ENCODE results near the gene ATAD1.

DNA sequence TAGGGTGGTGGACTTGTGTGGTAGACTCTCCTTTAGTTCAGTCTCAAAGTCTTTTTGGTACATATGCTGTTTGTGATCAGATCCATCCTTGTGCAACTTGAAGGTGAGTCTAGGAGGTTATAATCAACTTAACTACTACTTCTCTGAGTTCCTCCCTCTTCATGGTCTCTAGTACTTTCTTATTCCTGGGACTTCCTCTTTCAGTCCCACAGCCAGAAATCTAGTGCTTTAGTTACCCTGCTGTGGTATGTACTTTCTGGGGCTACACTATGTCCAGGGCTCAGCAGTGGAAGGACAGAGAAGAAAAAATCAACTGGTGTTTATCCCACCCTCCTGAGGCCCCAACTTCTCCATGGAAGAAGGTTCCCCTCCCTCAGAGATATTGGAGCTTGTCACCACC lies 19.4 kb upstream of the ATAD1 start:
- TF ChIP-seq ESRRA (CRISPR knock-in tag; IDR thresholded peaks at IDR 0.05; ENCODE audit: borderline replicate concordance) = no peak
- TF ChIP-seq, protein P1, sequence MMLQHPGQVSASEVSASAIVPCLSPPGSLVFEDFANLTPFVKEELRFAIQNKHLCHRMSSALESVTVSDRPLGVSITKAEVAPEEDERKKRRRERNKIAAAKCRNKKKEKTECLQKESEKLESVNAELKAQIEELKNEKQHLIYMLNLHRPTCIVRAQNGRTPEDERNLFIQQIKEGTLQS (CRISPR knock-in tag; conservative IDR thresholded peaks at IDR 0.05) = no peak
- no peak for TF ChIP-seq KAT7 (CRISPR knock-in tag; IDR thresholded peaks at IDR 0.05; ENCODE audit: borderline replicate concordance)
- no peak for TF ChIP-seq CTCF (IDR thresholded peaks at IDR 0.05)
- TF ChIP-seq NFATC4 (CRISPR knock-in tag; IDR thresholded peaks at IDR 0.05) = no peak
- no peak for TF ChIP-seq ATF2 (CRISPR knock-in tag; IDR thresholded peaks at IDR 0.05; ENCODE audit: borderline replicate concordance, low read depth)
- TF ChIP-seq, protein P2, sequence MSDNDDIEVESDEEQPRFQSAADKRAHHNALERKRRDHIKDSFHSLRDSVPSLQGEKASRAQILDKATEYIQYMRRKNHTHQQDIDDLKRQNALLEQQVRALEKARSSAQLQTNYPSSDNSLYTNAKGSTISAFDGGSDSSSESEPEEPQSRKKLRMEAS (CRISPR knock-in tag; IDR thresholded peaks at IDR 0.05) = no peak
- no peak for TF ChIP-seq TP53 (CRISPR knock-in tag; IDR thresholded peaks at IDR 0.05)
- no peak for TF ChIP-seq ZBTB43 (CRISPR knock-in tag; IDR thresholded peaks at IDR 0.05)
- TF ChIP-seq USF1 (CRISPR knock-in tag; IDR thresholded peaks at IDR 0.05) = no peak
- no peak for TF ChIP-seq ZBTB21 (CRISPR knock-in tag; IDR thresholded peaks at IDR 0.05; ENCODE audit: borderline replicate concordance)
- no peak for TF ChIP-seq ZNF396 (CRISPR knock-in tag; IDR thresholded peaks at IDR 0.05; ENCODE audit: borderline replicate concordance)
- no peak for TF ChIP-seq NFYB (CRISPR knock-in tag; conservative IDR thresholded peaks at IDR 0.05; ENCODE audit: low read depth)

All from WTC11 (cell line).